Measurements from ENCODE around the gene THBD.

THBD gene

GRCh38 chr20:23049201-23050075 is at the start of gene THBD:
TSS of gene THBD (minus strand) at chr20:23049672. CDS start at chr20:23049504, 168 bp downstream.
- no peak for DNase-seq (ENCODE audit: low read depth in 1 of 2, low spot score in 1 of 2)

GRCh38 chr20:23097636-23098580 is 48.4 kb upstream of the THBD start:
- no peak for DNase-seq (ENCODE audit: low read depth in 1 of 2, low spot score in 1 of 2)

- DNase-seq (ENCODE audit: low read depth in 1 of 2, low spot score in 1 of 2): no peak
Observed at GRCh38 chr20:23096986-23097520, 47.6 kb upstream of the THBD start.

GRCh38 chr20:23096097-23096496 is 46.6 kb upstream of the THBD start:
- no peak for DNase-seq (ENCODE audit: low read depth in 1 of 2, low spot score in 1 of 2)

GRCh38 chr20:23095499-23095898 is 46.0 kb upstream of the THBD start:
- no peak for DNase-seq (ENCODE audit: low read depth in 1 of 2, low spot score in 1 of 2)

- no peak for DNase-seq (ENCODE audit: low read depth in 1 of 2, low spot score in 1 of 2)
Observed at GRCh38 chr20:23094927-23095326, 45.5 kb upstream of the THBD start.

GRCh38 chr20:23094213-23094896 is 44.9 kb upstream of the THBD start:
- DNase-seq (ENCODE audit: low read depth in 1 of 2, low spot score in 1 of 2): no peak

- DNase-seq (ENCODE audit: low read depth in 1 of 2, low spot score in 1 of 2): no peak
Observed at GRCh38 chr20:23093613-23094012, 44.1 kb upstream of the THBD start.

- no peak for DNase-seq (ENCODE audit: low read depth in 1 of 2, low spot score in 1 of 2)
Observed at GRCh38 chr20:23092861-23093495, 43.5 kb upstream of the THBD start.

- DNase-seq (ENCODE audit: low read depth in 1 of 2, low spot score in 1 of 2): no peak
Observed at GRCh38 chr20:23092384-23092756, 42.9 kb upstream of the THBD start.

- no peak for DNase-seq (ENCODE audit: low read depth in 1 of 2, low spot score in 1 of 2)
Observed at GRCh38 chr20:23091721-23092383, 42.4 kb upstream of the THBD start.

GRCh38 chr20:23090878-23091277 is 41.4 kb upstream of the THBD start:
- DNase-seq (ENCODE audit: low read depth in 1 of 2, low spot score in 1 of 2): no peak

GRCh38 chr20:23090147-23090546 is 40.7 kb upstream of the THBD start:
- DNase-seq (ENCODE audit: low read depth in 1 of 2, low spot score in 1 of 2): no peak

GRCh38 chr20:23088866-23089265 is 39.4 kb upstream of the THBD start:
- no peak for DNase-seq (ENCODE audit: low read depth in 1 of 2, low spot score in 1 of 2)

- no peak for DNase-seq (ENCODE audit: low read depth in 1 of 2, low spot score in 1 of 2)
Observed at GRCh38 chr20:23087587-23088251, 38.2 kb upstream of the THBD start.

- DNase-seq (ENCODE audit: low read depth in 1 of 2, low spot score in 1 of 2): no peak
Observed at GRCh38 chr20:23086931-23087411, 37.5 kb upstream of the THBD start.

GRCh38 chr20:23086056-23086566 is 36.6 kb upstream of the THBD start, which contains the start of gene CD93:
TSS of gene CD93 (minus strand) at chr20:23086324. CDS start at chr20:23086192, 132 bp downstream.
- DNase-seq (ENCODE audit: low read depth in 1 of 2, low spot score in 1 of 2): no peak

GRCh38 chr20:23085436-23086055 is 36.1 kb upstream of the THBD start:
- DNase-seq (ENCODE audit: low read depth in 1 of 2, low spot score in 1 of 2): no peak

All from activated T-helper 1 cell treated with anti-CD3 and anti-CD28 coated beads, Interleukin-2, amount 50 U/mL, for 16 hours (primary cell).